Neural cell (in vitro differentiated cells): Measurements from ENCODE around the gene PRKCA.

Experiments used
- CTCF ChIP-seq: fragments of 450-650 bp; IDR thresholded peaks from 2 replicates; pipeline ENCODE4 v1.5.1; 2014; ENCODE audit warnings: antibody characterized with exemption, mild to moderate bottlenecking, moderate library complexity; ENCODE audit not compliant: poor library complexity, severe bottlenecking
- EZH2 ChIP-seq: fragments of 200-600, 300-800 bp; shearing (Covaris generic), sonication (generic); IDR thresholded peaks from 2 replicates; pipeline ENCODE4 v1.6.1; 2014; ENCODE audit warnings: antibody characterized with exemption, low read length, borderline replicate concordance, mild to moderate bottlenecking; ENCODE audit not compliant: insufficient read depth, poor library complexity, severe bottlenecking
- MXI1 ChIP-seq: fragments of 450-650 bp; conservative IDR thresholded peaks from 2 replicates; pipeline ENCODE4 v1.6.1; 2014; ENCODE audit warnings: antibody characterized with exemption, mild to moderate bottlenecking; ENCODE audit not compliant: poor library complexity, severe bottlenecking
- POLR2AphosphoS5 ChIP-seq: IDR thresholded peaks from 2 replicates; pipeline ENCODE4 v1.6.1; 2012
- RAD21 ChIP-seq: fragments of 450-650 bp; conservative IDR thresholded peaks from 2 replicates; pipeline ENCODE4 v1.6.1; 2014; ENCODE audit warnings: antibody characterized with exemption, mild to moderate bottlenecking, moderate library complexity
- TAF1 ChIP-seq: IDR thresholded peaks from 2 replicates; pipeline ENCODE4 v1.6.1; 2012; ENCODE audit warnings: low read depth

- TF ChIP-seq CTCF (no peak), RAD21 (no peak), TAF1 (no peak), POLR2AphosphoS5 (no peak), MXI1 (no peak), EZH2 (no peak)
These were observed 330.3 kb downstream of the PRKCA start for GRCh38 chr17:66632731-66633130.
